ENCODE results near the gene PRKCZ. TPM values are rescaled to one million over a fixed set of nuclear protein-coding genes. Genes with fewer than 3 reads are reported as not detected.
A peak's percentile ranks its signal among the peaks of the same experiment; 100 is the strongest.

The PRKCZ gene
- total and polyA plus RNA-seq, 2 experiments from 2014 or later: 1.4 to 2.8 TPM

DNA sequence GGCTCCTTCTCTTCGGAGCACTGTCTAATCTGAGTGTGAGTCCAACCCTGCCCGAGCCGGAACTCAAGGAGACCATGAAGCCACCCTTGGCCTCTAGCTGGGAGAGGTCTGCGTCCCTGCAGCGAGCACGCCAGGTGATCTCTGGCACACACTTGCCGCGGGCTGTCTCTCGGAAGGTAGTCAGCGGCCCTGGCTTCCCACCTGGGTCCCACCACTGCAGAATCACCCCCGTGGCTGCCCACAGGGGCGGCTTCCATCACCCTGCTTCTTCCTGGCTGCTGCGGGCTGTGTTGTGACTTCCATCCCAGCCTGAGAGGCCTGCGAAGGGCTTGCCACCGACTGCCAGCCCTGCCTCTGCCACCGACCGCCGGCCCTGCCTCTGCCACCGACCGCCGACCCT, 127.3 kb downstream of the PRKCZ start:
- 87 to 88% methylated on average over 19 to 21 of the region's 21 CpGs for WGBS, 2 experiments (ENCODE audit: low coverage in 1 of 2, low lambda C conversion rate in 2 of 2, missing lambda C conversion rate in 2 of 2)
- in situ Hi-C loops (cut with MboI): loop anchor here (25.0 kb wide), 1 partner anchor 335 kb away; no protein-coding TSS in a partner anchor
- no peak for TF ChIP-seq EZH2 (IDR thresholded peaks at IDR 0.05; ENCODE audit: insufficient read depth, poor library complexity, severe bottlenecking)
- TF ChIP-seq EZH2phosphoT487 (IDR thresholded peaks at IDR 0.05; ENCODE audit: insufficient read depth, low read depth): no peak

DNA sequence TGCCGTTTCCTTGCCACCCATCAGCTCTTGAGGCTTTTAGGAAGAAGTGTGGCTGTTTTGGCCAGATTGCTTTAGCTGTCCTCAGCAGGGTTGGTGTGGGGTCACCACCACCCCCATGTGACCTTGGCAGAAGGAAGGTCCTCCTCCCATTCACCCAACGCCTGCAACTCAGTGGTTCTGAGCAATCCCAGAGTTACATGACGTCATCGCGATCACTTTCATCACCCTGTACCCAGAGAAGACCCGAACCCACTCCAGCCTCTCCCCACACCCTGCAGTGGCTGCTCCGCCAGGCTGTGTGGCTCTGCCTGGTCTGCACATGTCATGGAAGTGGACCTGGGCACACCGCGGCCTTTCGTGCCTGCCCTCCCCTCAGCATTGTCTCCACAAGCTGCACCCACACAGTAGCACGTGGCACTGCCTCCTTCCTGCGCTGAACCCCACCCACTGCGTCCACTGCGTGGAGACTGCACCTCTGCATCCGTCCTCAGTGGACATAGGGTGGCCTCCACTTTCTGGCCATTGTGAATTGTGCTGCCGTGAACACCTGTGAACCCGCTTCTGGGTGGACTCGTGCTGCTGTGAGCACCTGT, 127.8 kb downstream of the PRKCZ start:
- Histone ChIP-seq H3K27me3 (replicated peaks; ENCODE audit: insufficient read depth) (no peaks in the 10 kb centered on the region), H3K79me2 (ENCODE audit: insufficient read depth) (no peaks in the 10 kb centered on the region), H3K9me3 (ENCODE audit: low read depth) (no peaks in the 10 kb centered on the region), H3F3A (ENCODE audit: insufficient read depth) (no peaks in the 10 kb centered on the region), H3K9ac (no peak overlapping the region), H4K20me1 (ENCODE audit: insufficient read depth) (no peaks in the 10 kb centered on the region), H3K36me3 (ENCODE audit: low read depth) (no peaks in the 10 kb centered on the region), H3K9me2 (ENCODE audit: insufficient read depth) (no peaks in the 10 kb centered on the region), H3K4me3 (no peak overlapping the region), H3K27ac (no peak overlapping the region), H2AFZ (no peak overlapping the region), H3K4me1 (ENCODE audit: insufficient read depth) (no peaks in the 10 kb centered on the region), H3K4me2 (ENCODE audit: unreplicated experiment) (no peak overlapping the region)
- DNase-seq: no peak
- TF ChIP-seq EZH2phosphoT487 (IDR thresholded peaks at IDR 0.05; ENCODE audit: insufficient read depth, low read depth): no peak
- TF ChIP-seq EZH2 (IDR thresholded peaks at IDR 0.05; ENCODE audit: insufficient read depth, poor library complexity, severe bottlenecking): no peak
- in situ Hi-C loops (cut with MboI): loop anchor here (25.0 kb wide), 1 partner anchor 334 kb away; no protein-coding TSS in a partner anchor
- WGBS, 2 experiments (ENCODE audit: low coverage in 1 of 2, low lambda C conversion rate in 2 of 2, missing lambda C conversion rate in 2 of 2): 86 to 90% methylated on average over 18 of the region's 18 CpGs

More for the DNA sequence above, 127.3 kb downstream of the PRKCZ start:
- H3K4me1 ChIP-seq (ENCODE audit: insufficient read depth): no peaks in the 10 kb centered on the region
- no peak overlapping the region for H3K4me2 ChIP-seq (ENCODE audit: unreplicated experiment)
- H3K27ac ChIP-seq: no peak overlapping the region
- no peaks in the 10 kb centered on the region for H4K20me1 ChIP-seq (ENCODE audit: insufficient read depth)
- H3K9ac ChIP-seq: no peak overlapping the region
- no peak overlapping the region for H2AFZ ChIP-seq
- no peaks in the 10 kb centered on the region for H3K9me3 ChIP-seq (ENCODE audit: low read depth)
- H3K36me3 ChIP-seq (ENCODE audit: low read depth): no peaks in the 10 kb centered on the region
- H3K4me3 ChIP-seq: no peak overlapping the region
- DNase-seq: no peak
- no peaks in the 10 kb centered on the region for H3K9me2 ChIP-seq (ENCODE audit: insufficient read depth)
- no peaks in the 10 kb centered on the region for H3F3A ChIP-seq (ENCODE audit: insufficient read depth)
- H3K27me3 ChIP-seq (replicated peaks; ENCODE audit: insufficient read depth): no peaks in the 10 kb centered on the region
- no peaks in the 10 kb centered on the region for H3K79me2 ChIP-seq (ENCODE audit: insufficient read depth)

DNA sequence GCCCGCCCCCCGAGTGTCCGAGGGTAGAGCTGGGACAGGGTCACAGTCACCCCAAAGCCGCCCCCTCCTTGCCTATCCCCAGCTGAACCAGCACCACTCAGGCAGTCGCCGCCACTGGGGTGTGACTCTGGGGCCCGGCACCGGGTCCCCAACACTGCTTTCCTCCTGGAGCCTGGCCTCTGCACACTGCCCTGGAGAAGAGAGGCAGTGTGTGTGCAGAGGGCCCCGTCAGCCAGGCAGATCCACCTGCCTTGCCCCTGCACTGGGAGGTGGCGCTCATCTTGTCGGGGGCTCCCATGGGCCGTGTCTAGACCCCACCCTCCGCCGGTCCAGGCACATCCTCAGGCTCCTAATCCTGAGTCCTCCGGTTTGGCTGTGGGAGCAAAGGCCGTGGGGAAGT, 128.7 kb downstream of the PRKCZ start:
- in situ Hi-C loops (cut with MboI): loop anchor here (25.0 kb wide), 1 partner anchor 333 kb away; no protein-coding TSS in a partner anchor

DNA sequence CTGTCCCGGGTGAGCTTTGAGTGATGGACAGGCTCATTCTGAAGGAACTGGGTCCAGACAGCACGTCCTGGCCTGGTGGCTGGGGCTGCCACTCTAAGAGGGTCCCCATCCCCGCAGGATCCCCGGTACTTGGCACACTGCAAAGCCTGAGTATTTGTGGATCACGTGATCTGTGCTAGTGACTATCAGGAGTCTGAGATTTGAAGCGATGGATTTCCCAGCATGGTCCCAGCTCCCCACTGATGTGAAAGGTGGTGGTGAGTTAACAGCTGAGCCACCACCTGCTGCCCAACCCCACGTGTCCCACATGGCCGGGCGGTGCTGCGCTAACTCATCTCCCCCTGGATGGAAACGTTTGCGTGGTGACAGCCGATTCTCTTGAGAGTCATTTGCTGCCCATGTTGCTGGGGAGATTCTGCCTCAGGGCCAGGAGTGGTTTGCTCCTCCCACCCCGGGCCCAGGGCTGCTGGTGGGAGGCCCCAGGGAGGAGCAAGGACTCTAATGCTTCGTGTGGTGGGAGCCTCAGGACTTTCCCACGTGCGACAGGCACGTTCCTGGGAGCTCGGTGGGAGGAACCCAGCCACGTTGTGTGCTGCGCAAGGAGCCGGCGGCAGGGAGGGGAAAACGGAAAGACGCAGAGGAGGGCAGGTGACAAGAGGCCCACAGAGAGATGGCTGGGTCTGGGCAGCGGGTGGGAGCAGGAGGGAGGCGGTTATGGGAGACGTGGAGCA, 129.2 kb downstream of the PRKCZ start:
- Histone ChIP-seq H3K4me2 (ENCODE audit: unreplicated experiment) (no peak overlapping the region), H3K9me2 (ENCODE audit: insufficient read depth) (no peaks in the 10 kb centered on the region), H3F3A (ENCODE audit: insufficient read depth) (no peaks in the 10 kb centered on the region), H4K20me1 (ENCODE audit: insufficient read depth) (no peaks in the 10 kb centered on the region), H3K27ac (no peak overlapping the region), H3K4me3 (no peak overlapping the region), H3K36me3 (ENCODE audit: low read depth) (no peaks in the 10 kb centered on the region), H2AFZ (no peak overlapping the region), H3K9ac (no peak overlapping the region), H3K4me1 (ENCODE audit: insufficient read depth) (no peaks in the 10 kb centered on the region), H3K9me3 (ENCODE audit: low read depth) (no peaks in the 10 kb centered on the region), H3K27me3 (replicated peaks; ENCODE audit: insufficient read depth) (no peaks in the 10 kb centered on the region), H3K79me2 (ENCODE audit: insufficient read depth) (no peaks in the 10 kb centered on the region)
- TF ChIP-seq EZH2phosphoT487 (IDR thresholded peaks at IDR 0.05; ENCODE audit: insufficient read depth, low read depth) (no peak), EZH2 (IDR thresholded peaks at IDR 0.05; ENCODE audit: insufficient read depth, poor library complexity, severe bottlenecking) (no peak)
- in situ Hi-C loops (cut with MboI): loop anchor here (25.0 kb wide), 1 partner anchor 333 kb away; no protein-coding TSS in a partner anchor
- 51 to 52% methylated on average over 28 of the region's 28 CpGs for WGBS, 2 experiments (ENCODE audit: low coverage in 1 of 2, low lambda C conversion rate in 2 of 2, missing lambda C conversion rate in 2 of 2)
- DNase-seq: peak; percentile 35

More for the DNA sequence above, 128.7 kb downstream of the PRKCZ start:
- Histone ChIP-seq H4K20me1 (ENCODE audit: insufficient read depth) (no peaks in the 10 kb centered on the region), H3K9me3 (ENCODE audit: low read depth) (no peaks in the 10 kb centered on the region), H3F3A (ENCODE audit: insufficient read depth) (no peaks in the 10 kb centered on the region), H3K9ac (no peak overlapping the region), H3K27ac (no peak overlapping the region), H3K4me2 (ENCODE audit: unreplicated experiment) (no peak overlapping the region), H3K36me3 (ENCODE audit: low read depth) (no peaks in the 10 kb centered on the region), H3K27me3 (replicated peaks; ENCODE audit: insufficient read depth) (no peaks in the 10 kb centered on the region), H3K9me2 (ENCODE audit: insufficient read depth) (no peaks in the 10 kb centered on the region), H2AFZ (no peak overlapping the region), H3K79me2 (ENCODE audit: insufficient read depth) (no peaks in the 10 kb centered on the region), H3K4me3 (no peak overlapping the region), H3K4me1 (ENCODE audit: insufficient read depth) (no peaks in the 10 kb centered on the region)
- no peak for TF ChIP-seq EZH2phosphoT487 (IDR thresholded peaks at IDR 0.05; ENCODE audit: insufficient read depth, low read depth)
- TF ChIP-seq EZH2 (IDR thresholded peaks at IDR 0.05; ENCODE audit: insufficient read depth, poor library complexity, severe bottlenecking): no peak
- WGBS, 2 experiments (ENCODE audit: low coverage in 1 of 2, low lambda C conversion rate in 2 of 2, missing lambda C conversion rate in 2 of 2): 83 to 89% methylated on average over 13 to 14 of the region's 16 CpGs
- DNase-seq: no peak

Data from GM23248 (cell line).